IMR-90 (cell line): ENCODE measurements around the gene GFY. TPM values are rescaled to one million over a fixed set of nuclear protein-coding genes. Genes with fewer than 3 reads are reported as not detected.
A peak's percentile ranks its signal among the peaks of the same experiment; 100 is the strongest.

ENCODE experiments used
- ATAC-seq: fragments of 200-7000 bp; cut with Tn5 transposase; 2 replicates; pipeline ENCODE4 v1.9.1; 2020; ENCODE audit warnings: low read depth, mild to moderate bottlenecking, moderate library complexity
- BruUV-seq: library from RNA; stranded (reverse); fragments of 400-500 nt; replicated peaks from 2 replicates; lab custom pipeline; 2021; lab: Mats Ljungman, UMichigan
- CTCF ChIA-PET: fragments of 300-600 bp; formaldehyde crosslinking; extraction: SDS; loops from one replicate; lab custom pipeline; 2021; ENCODE audit warnings: antibody characterized with exemption; lab: Yijun Ruan, JAX
- POLR2A ChIA-PET: fragments of 300-600 bp; sonication (Branson Sonifier 250); formaldehyde crosslinking; loops from one replicate; lab custom pipeline; 2022; ENCODE audit warnings: antibody characterized with exemption; ENCODE audit not compliant: unreplicated experiment; lab: Charles Lee
- DNase-seq: peaks from one replicate; pipeline ENCODE4 v3.0.0; 2013
- H2AFZ ChIP-seq: replicated peaks from 2 replicates; pipeline ENCODE3; 2013; ENCODE audit warnings: low read length, mild to moderate bottlenecking; ENCODE audit not compliant: poor library complexity
- H2AK5ac ChIP-seq: 2 replicates; pipeline ENCODE4 v1.6.1; 2013; ENCODE audit warnings: low read depth, low read length, inconsistent platforms
- H2AK9ac ChIP-seq: replicated peaks from 2 replicates; pipeline ENCODE3; 2013; ENCODE audit warnings: mild to moderate bottlenecking, low read depth, low read length, moderate library complexity; ENCODE audit not compliant: poor library complexity
- H2BK120ac ChIP-seq: 2 replicates; pipeline ENCODE4 v1.6.1; 2013; ENCODE audit warnings: low read depth, low read length, inconsistent platforms
- H2BK15ac ChIP-seq: 3 replicates; pipeline ENCODE4 v1.6.1; 2013; ENCODE audit warnings: low read depth, low read length, inconsistent platforms
- H2BK20ac ChIP-seq: 2 replicates; pipeline ENCODE4 v1.6.1; 2013; ENCODE audit warnings: low read depth, mild to moderate bottlenecking, inconsistent platforms, low read length, moderate library complexity
- H2BK5ac ChIP-seq: 2 replicates; pipeline ENCODE4 v1.6.1; 2013; ENCODE audit warnings: mild to moderate bottlenecking, low read depth, low read length, inconsistent platforms; ENCODE audit not compliant: poor library complexity, severe bottlenecking
- H3K14ac ChIP-seq: replicated peaks from 2 replicates; pipeline ENCODE4 v1.6.1; 2013; ENCODE audit warnings: low read depth, low read length, inconsistent platforms
- H3K18ac ChIP-seq: 2 replicates; pipeline ENCODE4 v1.6.1; 2013; ENCODE audit warnings: low read depth, low read length, control low read depth
- H3K23ac ChIP-seq: 2 replicates; pipeline ENCODE4 v1.6.1; 2013; ENCODE audit warnings: low read depth, low read length, inconsistent platforms
- H3K27ac ChIP-seq: 2 replicates; pipeline ENCODE4 v1.5.1; 2013; ENCODE audit warnings: mild to moderate bottlenecking, control low read depth, low read length; ENCODE audit not compliant: insufficient read depth
- H3K27me3 ChIP-seq: 2 replicates; pipeline ENCODE4 v1.6.1; 2013; ENCODE audit warnings: low read length; ENCODE audit not compliant: control insufficient read depth, insufficient read depth
- H3K36me3 ChIP-seq: 2 replicates; pipeline ENCODE4 v1.6.1; 2013; ENCODE audit warnings: low read length, mixed read lengths; ENCODE audit not compliant: control insufficient read depth, insufficient read depth
- H3K4ac ChIP-seq: 2 replicates; pipeline ENCODE4 v1.6.1; 2013; ENCODE audit warnings: low read depth, low read length, inconsistent platforms
- H3K4me1 ChIP-seq: 2 replicates; pipeline ENCODE4 v1.6.1; 2013; ENCODE audit warnings: low read length, mixed read lengths; ENCODE audit not compliant: control insufficient read depth, insufficient read depth
- H3K4me2 ChIP-seq: 2 replicates; pipeline ENCODE4 v1.6.1; 2013; ENCODE audit warnings: low read depth, mild to moderate bottlenecking, control low read depth, low read length, moderate library complexity
- H3K4me3 ChIP-seq: 2 replicates; pipeline ENCODE4 v1.5.1; 2013; ENCODE audit warnings: low read depth, mild to moderate bottlenecking, control low read depth, low read length, moderate library complexity; ENCODE audit not compliant: insufficient read depth
- H3K56ac ChIP-seq: 2 replicates; pipeline ENCODE4 v1.6.1; 2013; ENCODE audit warnings: low read length, inconsistent platforms; ENCODE audit not compliant: insufficient read depth; ENCODE audit errors: extremely low read depth
- H3K79me1 ChIP-seq, 2 experiments: 2 replicates each; pipeline ENCODE4 v1.6.1; 2013; ENCODE audit warnings: low read length in 2 of 2, inconsistent platforms in 1 of 2, low read depth in 1 of 2
- H3K9ac ChIP-seq: 2 replicates; pipeline ENCODE4 v1.6.1; 2013; ENCODE audit warnings: low read depth, low read length, control low read depth
- H3K9me1 ChIP-seq: 2 replicates; pipeline ENCODE4 v1.6.1; 2013; ENCODE audit warnings: low read length, inconsistent platforms; ENCODE audit not compliant: insufficient read depth
- H3K9me3 ChIP-seq: 2 replicates; pipeline ENCODE4 v1.6.1; 2013; ENCODE audit warnings: low read length; ENCODE audit not compliant: control insufficient read depth, insufficient read depth
- H4K20me1 ChIP-seq: 2 replicates; pipeline ENCODE4 v1.6.1; 2013; ENCODE audit warnings: low read length, inconsistent platforms; ENCODE audit not compliant: insufficient read depth
- H4K5ac ChIP-seq: 2 replicates; pipeline ENCODE4 v1.6.1; 2013; ENCODE audit warnings: mild to moderate bottlenecking, low read depth, low read length, control low read depth
- H4K8ac ChIP-seq, 2 experiments: 2 replicates each; pipeline ENCODE4 v1.6.1; 2013; ENCODE audit warnings: low read depth in 2 of 2, low read length in 2 of 2, control low read depth in 1 of 2, inconsistent platforms in 1 of 2
- H4K91ac ChIP-seq: 2 replicates; pipeline ENCODE4 v1.6.1; 2013; ENCODE audit warnings: low read depth, low read length, inconsistent platforms; ENCODE audit not compliant: insufficient read depth
- BHLHE40 ChIP-seq: fragments of 150-350 bp; IDR thresholded peaks from 2 replicates; pipeline ENCODE4 v1.6.1; 2016; ENCODE audit warnings: mild to moderate bottlenecking, low read depth, low read length
- CEBPB ChIP-seq: IDR thresholded peaks from 2 replicates; pipeline ENCODE4 v1.6.1; 2012; ENCODE audit warnings: low read depth, low read length, improper control_type of control experiment
- CTCF ChIP-seq: conservative IDR thresholded peaks from 2 replicates; pipeline ENCODE4 v1.5.1; 2012; ENCODE audit warnings: mild to moderate bottlenecking, low read depth, low read length, improper control_type of control experiment
- FOS ChIP-seq: fragments of 150-350 bp; IDR thresholded peaks from 2 replicates; pipeline ENCODE4 v1.6.1; 2016; ENCODE audit warnings: low read depth, low read length
- MAFK ChIP-seq: IDR thresholded peaks from 2 replicates; pipeline ENCODE4 v1.6.1; 2012; ENCODE audit warnings: low read depth, low read length, improper control_type of control experiment
- MAZ ChIP-seq: IDR thresholded peaks from 2 replicates; pipeline ENCODE4 v1.6.1; 2012; ENCODE audit warnings: low read depth, mild to moderate bottlenecking, low read length, improper control_type of control experiment, moderate library complexity, borderline replicate concordance
- MXI1 ChIP-seq: IDR thresholded peaks from 2 replicates; pipeline ENCODE4 v1.6.1; 2012; ENCODE audit warnings: low read depth, mild to moderate bottlenecking, low read length, moderate library complexity, borderline replicate concordance
- NFE2L2 ChIP-seq: fragments of 150-350 bp; IDR thresholded peaks from 2 replicates; pipeline ENCODE4 v1.6.1; 2016; ENCODE audit warnings: low read depth, mild to moderate bottlenecking, low read length
- POLR2A ChIP-seq: IDR thresholded peaks from 2 replicates; pipeline ENCODE4 v1.6.1; 2012; ENCODE audit warnings: mild to moderate bottlenecking, low read depth, low read length
- RFX5 ChIP-seq: IDR thresholded peaks from 2 replicates; pipeline ENCODE4 v1.8.0; 2012; ENCODE audit warnings: low read depth, mild to moderate bottlenecking, low read length, moderate library complexity
- USF2 ChIP-seq: fragments of 150-350 bp; IDR thresholded peaks from 2 replicates; pipeline ENCODE4 v1.6.1; 2017; ENCODE audit warnings: mild to moderate bottlenecking, antibody characterized with exemption, low read length, low read depth
- WGBS, 2 experiments: methylation state at CpG; one replicate each; pipeline versions ENCODE4 v1.1.5 to v1.1.7; 2013; ENCODE audit warnings: missing lambda C conversion rate in 2 of 2; ENCODE audit not compliant: insufficient read length in 1 of 2; ENCODE audit errors: extremely low coverage in 2 of 2; 5-methylcytosine and 5-hydroxymethylcytosine counted together
- dilution Hi-C: fragments of 300-500 bp; cut with HindIII; formaldehyde crosslinking; loops from one replicate; pipeline ENCODE4 v1.14.3; 2018; ENCODE audit warnings: low sequenced_read_pairs; ENCODE audit not compliant: unreplicated experiment
- in situ Hi-C: fragments of 300-500 bp; cut with MboI; formaldehyde crosslinking; loops from 3 replicates; pipeline ENCODE4 v1.14.3; 2019; ENCODE audit warnings: low sequenced_read_pairs, inconsistent platforms, mixed read lengths
- intact Hi-C: fragments of 100-400 bp; cut with micrococcal nuclease; formaldehyde crosslinking; loops from 2 replicates; pipeline ENCODE4 v1.10.0; 2022
- polyA plus RNA-seq, 3 experiments: library from polyadenylated mRNA; depleted of rRNA; stranded (reverse); fragments of >200 nt; gene quantifications; 2 replicates each; pipeline ENCODE4 v1.2.3, GENCODE V29; 2012; ENCODE audit warnings: low replicate concordance in 1 of 3
- total RNA-seq: library from RNA; depleted of rRNA; stranded (reverse); fragments of >200 nt; gene quantifications from 2 replicates; pipeline ENCODE4 v1.2.3, GENCODE V29; 2012

Gene GFY
- total and polyA plus RNA-seq, 2 of the 4 experiments (the other 2 are of a cell fraction): not detected

- TF ChIP-seq USF2 (no peak), MAZ (no peak), CEBPB (no peak), RFX5 (no peak), BHLHE40 (no peak), MAFK (no peak), POLR2A (no peak), CTCF (no peak), MXI1 (no peak), FOS (no peak), NFE2L2 (no peak)
Measured at GRCh38 chr19:49441210-49441959, 16.2 kb downstream of the GFY start, which contains the start of gene SLC17A7. TSS of gene SLC17A7 (minus strand) at chr19:49441527. CDS start at chr19:49441379, 148 bp downstream.

More at GRCh38 chr19:49441210-49441959, 16.2 kb downstream of the GFY start, which contains the start of gene SLC17A7:
- DNase-seq (no peak), ATAC-seq (no peak)
- no peak within 1 kb of the TSS for H2BK5ac ChIP-seq
- H3K56ac ChIP-seq: no peak within 1 kb of the TSS
- BruUV-seq: no TSS peak
- H3K27me3 ChIP-seq: peaks cover 59% of the 10 kb centered on the region
- 9% methylated on average over 19 of the region's 56 CpGs; no CpG with 5 or more reads in 1 of the 2 experiments for WGBS, 2 experiments
- peaks cover 3% of the 10 kb centered on the region; the same call in 1 of the 2 replicates for H3K9me1 ChIP-seq
- H3K79me1 ChIP-seq: no peaks in the 10 kb centered on the region
- H3K4me3 ChIP-seq: no peak within 1 kb of the TSS
- H4K91ac ChIP-seq: no peak within 1 kb of the TSS
- H3K14ac ChIP-seq: no peak within 1 kb of the TSS
- H3K4me2 ChIP-seq: peak within 1 kb of the TSS; percentile 34
- no peak within 1 kb of the TSS for H2BK120ac ChIP-seq
- peak within 1 kb of the TSS; percentile 45 for H2AK9ac ChIP-seq
- intact Hi-C loops (no loop called here), in situ Hi-C loops (loop anchor here (10.0 kb wide), 1 partner anchor 47 kb away; no protein-coding TSS in a partner anchor), dilution Hi-C loops (no loop called here)
- peaks cover 3% of the 10 kb centered on the region; the same call in 1 of the 2 replicates for H4K20me1 ChIP-seq
- H3K9ac ChIP-seq: no peak within 1 kb of the TSS
- H2AFZ ChIP-seq: peak within 1 kb of the TSS; percentile 87
- H3K4ac ChIP-seq: no peak within 1 kb of the TSS
- H3K18ac ChIP-seq: no peak within 1 kb of the TSS
- CTCF ChIA-PET: no interaction called here
- H4K8ac ChIP-seq: no peak within 1 kb of the TSS
- POLR2A ChIA-PET: no interaction called here
- H3K4me1 ChIP-seq: no peaks in the 10 kb centered on the region
- no peak within 1 kb of the TSS for H3K27ac ChIP-seq
- no peak within 1 kb of the TSS; the same call in 1 of the 2 replicates for H3K23ac ChIP-seq
- no peaks in the 10 kb centered on the region for H3K36me3 ChIP-seq
- H2AK5ac ChIP-seq: no peak within 1 kb of the TSS
- no peaks in the 10 kb centered on the region; the same call in 1 of the 2 replicates for H3K9me3 ChIP-seq
- H2BK15ac ChIP-seq: no peak within 1 kb of the TSS
- no peak within 1 kb of the TSS for H4K5ac ChIP-seq
- no peak within 1 kb of the TSS for H2BK20ac ChIP-seq
